NCI-H446 treated with DMSO at 0.1 percent for 48 hours (cell line): ENCODE results near the gene CNR2.
"Not testable (repeated sequence)": the region's sequence is repeated elsewhere in the genome, so short reads cannot be mapped to it uniquely, and the experiment has no call there.

ENCODE experiments used
- DNase-seq: peaks from one replicate; lab custom pipeline; 2025; lab: John Stamatoyannopoulos, UW

CNR2 gene

DNA sequence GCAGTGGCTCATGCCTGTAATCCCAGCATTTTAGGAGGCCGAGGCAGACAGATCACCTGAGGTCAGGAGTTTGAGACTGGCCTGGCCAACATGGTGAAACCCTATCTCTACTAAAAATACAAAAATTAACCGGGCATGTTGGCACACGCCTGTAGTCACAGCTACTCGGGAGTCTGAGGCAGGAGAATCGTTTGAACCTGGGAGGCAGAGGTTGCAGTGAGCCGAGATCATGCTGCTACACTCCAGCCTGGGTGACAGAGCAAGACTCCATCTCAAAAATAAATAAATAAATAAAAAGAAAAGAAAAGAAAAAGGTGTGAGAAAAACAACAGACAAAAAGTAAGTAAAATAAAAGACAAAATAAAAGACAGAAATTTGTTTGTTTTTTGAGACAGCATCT, 79.0 kb downstream of the CNR2 start:
- not testable (repeated sequence) for DNase-seq

DNA sequence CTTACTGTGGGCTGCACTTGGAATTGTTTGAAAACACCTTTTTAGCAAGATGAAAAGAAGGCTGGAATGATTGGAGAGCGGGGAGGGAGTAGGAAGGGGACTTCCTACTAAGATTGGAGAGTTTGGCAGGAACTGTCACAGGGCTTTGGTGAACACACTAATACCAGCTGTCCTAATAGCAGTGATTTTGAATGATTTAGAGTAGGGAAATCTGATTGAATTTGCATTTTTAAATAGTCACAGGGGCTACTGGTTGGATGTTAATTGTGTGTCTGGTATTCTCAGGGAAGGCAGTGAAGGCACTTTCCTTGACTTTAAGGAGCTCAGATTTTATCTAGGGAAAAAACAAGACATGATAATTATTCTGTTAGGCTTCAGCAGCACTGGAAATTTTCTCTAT, 85.4 kb downstream of the CNR2 start:
- no peak for DNase-seq

DNA sequence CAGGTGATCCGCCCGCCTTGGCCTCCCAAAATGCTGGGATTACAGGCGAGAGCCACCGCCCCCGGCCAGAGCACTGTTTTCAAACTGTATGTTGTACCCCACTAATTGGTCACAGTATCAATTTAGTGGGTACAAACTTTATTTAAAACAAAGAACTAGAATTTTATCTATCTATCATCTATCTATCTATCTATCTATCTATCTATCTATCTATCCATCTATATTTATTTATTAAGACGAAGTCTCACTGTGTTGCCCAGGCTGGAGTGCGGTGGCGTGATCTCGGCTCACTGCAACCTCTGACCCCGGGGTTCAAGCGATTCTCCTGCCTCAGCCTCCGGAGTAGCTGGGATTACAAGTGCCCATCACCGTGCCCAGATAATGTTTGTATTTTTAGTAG, 86.6 kb downstream of the CNR2 start:
- DNase-seq = not testable (repeated sequence)

DNA sequence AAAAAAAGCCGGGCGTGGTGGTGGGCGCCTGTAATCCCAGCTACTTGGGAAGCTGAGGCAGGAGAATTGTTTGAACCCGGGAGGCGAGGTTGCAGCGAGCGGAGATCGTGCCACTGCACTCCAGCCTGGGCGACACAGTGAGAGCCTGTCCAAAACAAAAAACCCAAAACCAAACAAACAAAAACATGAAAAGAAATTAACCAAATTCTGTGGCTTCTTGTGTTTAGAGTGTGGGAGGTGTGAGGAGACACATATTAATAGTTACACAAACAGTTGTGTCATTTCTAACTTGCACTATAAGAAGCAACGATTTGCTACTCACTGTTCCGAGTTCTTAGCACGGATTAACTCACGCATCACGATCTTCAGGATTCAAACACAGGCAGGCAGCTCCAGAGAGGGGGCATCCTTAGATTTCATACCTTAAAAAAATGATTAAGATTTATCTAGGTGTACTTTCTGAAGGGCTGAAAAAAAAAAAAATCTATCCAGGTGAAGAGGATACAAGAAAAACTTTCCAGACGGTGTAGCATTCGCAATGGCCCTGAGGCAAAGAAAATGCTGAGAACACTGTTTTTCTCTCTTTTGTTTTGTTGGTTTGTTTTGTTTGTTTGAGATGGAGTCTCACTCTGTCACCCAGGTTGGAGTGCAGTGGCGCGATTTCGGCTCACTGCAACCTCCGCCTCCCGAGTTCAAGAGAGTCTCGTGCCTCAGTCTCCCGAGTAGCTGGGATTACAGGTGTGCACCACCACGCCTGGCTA, 87.2 kb downstream of the CNR2 start:
- DNase-seq = no peak

DNA sequence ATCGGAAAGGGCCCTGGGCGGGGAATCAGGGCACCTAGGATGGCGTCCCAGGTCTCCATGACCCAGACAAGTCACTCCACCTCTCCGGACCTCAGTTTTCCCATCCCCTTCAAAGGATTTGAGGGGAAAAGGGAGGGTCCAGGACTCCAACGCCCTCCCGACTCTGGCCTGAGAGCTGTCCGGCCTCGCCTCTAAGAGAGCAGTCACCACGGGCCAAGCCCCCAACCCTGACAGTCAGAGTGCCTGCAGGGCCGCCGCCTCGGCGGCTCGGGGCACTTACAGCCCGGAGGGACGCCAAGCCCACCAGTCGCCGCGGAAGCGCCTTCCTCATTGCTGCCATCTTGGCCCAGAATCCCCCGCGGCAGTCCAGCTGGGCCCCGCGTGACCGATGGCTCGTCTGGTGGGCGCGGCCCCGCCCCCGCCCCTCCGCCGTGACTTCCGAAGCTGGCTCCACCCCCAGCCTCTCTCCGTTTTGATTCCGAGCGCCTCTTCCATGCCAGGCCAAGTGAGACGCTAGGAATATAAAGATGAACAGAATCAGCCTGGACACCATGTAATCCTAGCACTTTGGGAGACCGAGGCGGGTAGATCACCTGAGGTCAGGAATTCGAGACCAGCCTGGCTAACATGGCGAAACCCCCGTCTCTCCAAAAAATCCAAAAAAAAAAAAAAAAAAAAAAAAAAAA, 87.9 kb downstream of the CNR2 start, which contains the start of gene HMGCL:
TSS of gene HMGCL (minus strand) at position 354 of the 686 bp plus-strand sequence. CDS start at position 340, 14 bp downstream.
- peak; percentile 80 for DNase-seq

DNA sequence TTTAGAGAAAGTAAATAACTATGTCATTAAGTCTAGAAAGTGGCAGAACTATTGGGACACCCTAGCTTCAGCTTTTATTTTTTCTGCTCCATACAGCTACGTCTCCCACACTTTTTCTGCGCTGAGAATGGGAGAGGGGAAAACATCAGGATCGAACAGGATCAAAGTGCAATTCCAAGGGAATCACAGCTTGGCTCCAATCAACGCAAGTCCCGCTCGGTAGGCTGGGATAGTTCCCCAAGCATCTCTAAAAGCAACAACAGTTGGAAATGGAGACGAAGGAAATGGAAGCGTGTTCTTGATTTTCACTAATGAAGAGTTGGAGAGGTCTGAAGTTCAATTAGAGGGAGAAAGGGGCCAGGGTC, 88.5 kb downstream of the CNR2 start:
- DNase-seq = no peak

DNA sequence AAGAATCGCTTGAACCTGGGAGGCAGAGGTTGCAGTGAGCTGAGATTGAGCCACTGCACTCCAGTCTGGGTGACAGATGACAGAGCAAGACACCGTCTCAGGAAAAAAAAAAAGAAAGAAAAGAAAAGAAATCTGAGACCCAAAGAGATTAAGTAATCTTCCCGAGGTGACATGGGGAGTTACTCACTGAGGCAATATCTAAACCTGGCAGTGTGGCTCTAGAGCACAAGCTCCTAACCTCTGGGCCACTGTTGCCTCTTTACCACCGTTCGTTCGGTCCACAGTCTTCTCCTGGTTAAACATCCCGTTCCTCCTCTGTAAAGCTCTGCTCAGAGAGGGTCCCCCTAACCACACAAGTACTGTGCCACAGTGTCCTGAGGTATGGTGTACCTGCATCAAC, 89.4 kb downstream of the CNR2 start:
- no peak for DNase-seq
